ENCODE data around the gene S100PBP. TPM values are rescaled to one million over a fixed set of nuclear protein-coding genes. Genes with fewer than 3 reads are reported as not detected.

S100PBP gene
- total and polyA plus RNA-seq, 9 of the 15 experiments (the other 6 are each of a cell fraction or from before 2014, with no cell fraction given) = 22.9 to 60.2 (median 32.9) TPM

- TF ChIP-seq CTCF (IDR thresholded peaks at IDR 0.05 in 2 of 3, conservative IDR thresholded peaks at IDR 0.05 in 1 of 3; ENCODE audit: insufficient read depth in 2 of 3, low read depth in 1 of 3, low read length in 3 of 3) (peak; percentile 98 to 99 (median 98)), MYBL2 (IDR thresholded peaks at IDR 0.05; ENCODE audit: low read depth) (no peak), MYBL2 (CRISPR knock-in tag; IDR thresholded peaks at IDR 0.05; ENCODE audit: borderline replicate concordance) (no peak), XRCC5 (IDR thresholded peaks at IDR 0.05; ENCODE audit: low read depth, low read length) (peak; percentile 87), MLLT1 (IDR thresholded peaks at IDR 0.05) (0 out of 4 replicates have a peak, but pooled peaks of 1 of the 2 experiments have one; percentile 32), BHLHE40 (IDR thresholded peaks at IDR 0.05; ENCODE audit: low read length) (peak; percentile 31; the same call in 1 of the 2 replicates), ZNF766 (CRISPR knock-in tag; conservative IDR thresholded peaks at IDR 0.05) (0 out of 2 replicates have a peak, but pooled peaks have one; percentile 4), POLR3G (IDR thresholded peaks at IDR 0.05; ENCODE audit: extremely low read depth, insufficient read length, insufficient replicate concordance) (no peak), ZHX1 (conservative IDR thresholded peaks at IDR 0.05; ENCODE audit: low read length) (peak; percentile 60; the same call in 1 of the 2 replicates), ZBED1 (IDR thresholded peaks at IDR 0.05) (peak; percentile 64; the same call in 1 of the 2 replicates), ESRRA (IDR thresholded peaks at IDR 0.05; ENCODE audit: borderline replicate concordance, low read depth) (peak; percentile 48; the same call in 1 of the 2 replicates), TCF3 (CRISPR knock-in tag; IDR thresholded peaks at IDR 0.05) (peak; percentile 11), MYC (IDR thresholded peaks at IDR 0.05; ENCODE audit: low read depth, low read length) (peak; percentile 59; the same call in 1 of the 2 replicates), MYC (CRISPR knock-in tag; IDR thresholded peaks at IDR 0.05; ENCODE audit: borderline replicate concordance, low read depth) (no peak; the same call in 1 of the 2 replicates), ZNF586 (CRISPR knock-in tag; conservative IDR thresholded peaks at IDR 0.05) (0 out of 2 replicates have a peak, but pooled peaks have one; percentile 29), KDM4B (IDR thresholded peaks at IDR 0.05; ENCODE audit: borderline replicate concordance in 2 of 2, low read depth in 1 of 2) (no peak), MYNN (IDR thresholded peaks at IDR 0.05) (peak; percentile 79), MYNN (CRISPR knock-in tag; IDR thresholded peaks at IDR 0.05) (no peak), ZKSCAN1 (IDR thresholded peaks at IDR 0.05; ENCODE audit: low read depth, low read length) (0 out of 2 replicates have a peak, but pooled peaks have one; percentile 31)
- TF ChIP-seq, protein P1, sequence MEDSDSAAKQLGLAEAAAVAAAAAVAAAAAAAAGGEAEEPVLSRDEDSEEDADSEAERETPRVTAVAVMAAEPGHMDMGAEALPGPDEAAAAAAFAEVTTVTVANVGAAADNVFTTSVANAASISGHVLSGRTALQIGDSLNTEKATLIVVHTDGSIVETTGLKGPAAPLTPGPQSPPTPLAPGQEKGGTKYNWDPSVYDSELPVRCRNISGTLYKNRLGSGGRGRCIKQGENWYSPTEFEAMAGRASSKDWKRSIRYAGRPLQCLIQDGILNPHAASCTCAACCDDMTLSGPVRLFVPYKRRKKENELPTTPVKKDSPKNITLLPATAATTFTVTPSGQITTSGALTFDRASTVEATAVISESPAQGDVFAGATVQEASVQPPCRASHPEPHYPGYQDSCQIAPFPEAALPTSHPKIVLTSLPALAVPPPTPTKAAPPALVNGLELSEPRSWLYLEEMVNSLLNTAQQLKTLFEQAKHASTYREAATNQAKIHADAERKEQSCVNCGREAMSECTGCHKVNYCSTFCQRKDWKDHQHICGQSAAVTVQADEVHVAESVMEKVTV (CRISPR knock-in tag; IDR thresholded peaks at IDR 0.05) = peak; percentile 93
Measured at GRCh38 chr1:32773018-32773763, 44.3 kb upstream of the S100PBP start (continued).

Data from K562 (cell line).